GM18517 (cell line): ENCODE measurements around the gene CD9.
"Not testable (repeated sequence)": the region's sequence is repeated elsewhere in the genome, so short reads cannot be mapped to it uniquely, and the experiment has no call there.

ENCODE experiments used
- ATAC-seq: cut with Tn5 transposase; IDR thresholded peaks from one replicate; pipeline ENCODE4 v1.9.1; 2021; ENCODE audit warnings: mild to moderate bottlenecking, moderate library complexity; ENCODE audit not compliant: unreplicated experiment

The CD9 gene, protein sequence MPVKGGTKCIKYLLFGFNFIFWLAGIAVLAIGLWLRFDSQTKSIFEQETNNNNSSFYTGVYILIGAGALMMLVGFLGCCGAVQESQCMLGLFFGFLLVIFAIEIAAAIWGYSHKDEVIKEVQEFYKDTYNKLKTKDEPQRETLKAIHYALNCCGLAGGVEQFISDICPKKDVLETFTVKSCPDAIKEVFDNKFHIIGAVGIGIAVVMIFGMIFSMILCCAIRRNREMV

DNA sequence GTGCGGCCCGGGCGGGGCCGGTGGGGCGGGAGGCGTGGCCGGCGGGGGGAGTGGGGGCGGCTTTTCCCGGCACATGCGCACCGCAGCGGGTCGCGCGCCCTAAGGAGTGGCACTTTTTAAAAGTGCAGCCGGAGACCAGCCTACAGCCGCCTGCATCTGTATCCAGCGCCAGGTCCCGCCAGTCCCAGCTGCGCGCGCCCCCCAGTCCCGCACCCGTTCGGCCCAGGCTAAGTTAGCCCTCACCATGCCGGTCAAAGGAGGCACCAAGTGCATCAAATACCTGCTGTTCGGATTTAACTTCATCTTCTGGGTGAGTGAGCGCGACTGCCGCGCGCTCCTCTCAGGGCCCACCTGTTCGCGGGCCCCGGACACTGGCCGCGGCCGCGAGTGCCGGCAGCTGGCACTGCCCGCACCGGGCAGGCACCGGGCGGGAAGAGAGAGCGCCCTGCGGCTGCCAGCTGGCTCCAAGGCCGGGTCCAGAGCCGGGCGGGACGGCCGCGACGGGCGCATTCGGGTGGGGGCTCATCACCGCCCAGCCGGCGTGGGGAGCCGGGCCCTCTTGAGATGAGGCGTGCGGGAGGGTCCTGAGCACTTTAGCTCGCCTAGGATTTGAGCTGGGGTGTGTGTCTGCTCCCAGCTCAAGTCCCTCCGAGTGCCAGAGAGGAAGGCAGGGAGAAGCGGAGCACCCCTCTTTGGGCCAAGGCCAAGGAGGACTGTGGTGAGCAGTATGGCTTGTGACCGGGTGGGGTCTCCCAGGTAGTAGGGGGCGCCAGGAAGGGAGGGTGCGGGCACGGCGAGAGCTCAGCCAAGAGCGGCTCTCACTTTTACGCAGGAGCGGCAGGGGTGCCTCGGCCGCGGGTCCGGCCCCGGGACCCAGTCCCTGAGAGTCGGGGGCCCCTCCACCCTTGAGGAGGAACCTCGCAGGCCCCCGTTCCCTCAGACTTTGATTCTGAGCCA lies at the start of gene CD9:
CD9 (plus strand) TSS at position 145 of the 957 bp plus-strand sequence; CDS start at position 245, 100 bp downstream.
- ATAC-seq, result no peak

DNA sequence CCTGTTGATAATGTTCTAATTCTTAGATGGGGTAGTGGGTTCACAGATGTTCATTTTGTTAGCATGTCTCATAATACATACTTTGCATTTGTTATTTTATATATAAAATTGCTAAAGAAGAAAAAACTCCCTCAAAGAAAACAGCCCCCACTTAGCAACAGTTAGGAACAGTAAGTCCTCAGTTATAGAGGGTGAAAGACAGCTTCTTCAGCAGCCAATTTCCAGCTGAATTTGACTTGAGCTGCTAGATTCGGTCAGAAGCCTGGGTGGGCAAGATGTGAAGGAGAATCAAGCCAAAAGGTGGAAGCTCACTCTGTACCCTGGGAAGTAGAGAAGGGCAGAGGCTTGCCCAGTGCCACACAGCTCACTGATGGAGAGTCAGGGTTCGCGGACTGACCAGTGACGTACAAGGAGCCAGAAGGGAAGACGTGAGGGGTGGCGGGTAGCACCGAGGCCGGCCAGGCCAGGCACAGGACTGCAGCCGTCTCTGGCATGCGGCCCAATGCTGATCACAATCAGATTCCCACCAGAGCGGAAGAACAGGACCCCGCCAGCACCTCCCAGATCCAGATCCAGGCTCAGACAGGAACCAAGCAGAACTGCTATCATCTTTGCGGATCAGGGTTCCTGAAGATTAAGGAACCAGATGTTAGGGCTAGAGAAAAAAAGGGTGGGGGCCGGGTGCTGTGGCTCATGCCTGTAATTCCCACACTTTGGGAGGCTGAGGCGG lies 45.3 kb upstream of the CD9 start:
- no peak for ATAC-seq

DNA sequence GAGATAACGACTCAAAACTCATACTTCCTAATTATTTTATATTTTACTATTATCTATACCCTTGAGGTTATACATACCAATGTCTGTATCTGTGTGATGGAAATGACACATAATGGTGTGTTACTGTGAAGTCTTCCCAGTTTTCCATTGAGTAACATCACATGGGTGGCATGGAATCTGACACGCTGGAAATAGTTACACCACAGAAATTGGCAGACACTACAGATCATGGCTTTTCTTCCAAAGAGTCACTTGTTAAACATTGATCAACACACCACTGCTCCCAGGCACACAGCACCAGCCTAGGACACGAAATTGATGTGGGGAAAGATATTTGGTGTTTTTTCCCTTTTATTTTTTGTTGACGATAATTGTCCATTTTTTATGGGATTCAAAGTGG lies 42.7 kb upstream of the CD9 start:
- no peak for ATAC-seq

DNA sequence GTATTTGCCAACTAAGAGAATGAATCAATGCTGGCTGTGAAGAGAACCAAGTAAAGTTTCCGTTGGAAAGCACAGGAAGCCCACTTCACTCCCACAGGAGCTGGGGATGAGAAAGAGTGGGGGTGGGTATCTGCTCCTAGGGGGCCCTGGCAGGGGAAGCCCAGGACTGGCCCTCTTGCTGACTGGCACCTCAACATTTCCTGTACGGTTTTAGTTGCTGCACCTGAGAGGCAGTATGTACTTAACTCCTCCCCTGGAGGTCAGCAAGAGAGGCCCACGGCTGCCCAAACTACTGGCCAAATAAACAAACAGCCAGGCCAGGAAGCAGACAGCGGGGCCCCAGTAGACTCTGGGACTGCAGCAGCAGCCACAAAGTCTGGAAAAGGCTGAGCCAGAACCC lies 41.9 kb upstream of the CD9 start:
- no peak for ATAC-seq

DNA sequence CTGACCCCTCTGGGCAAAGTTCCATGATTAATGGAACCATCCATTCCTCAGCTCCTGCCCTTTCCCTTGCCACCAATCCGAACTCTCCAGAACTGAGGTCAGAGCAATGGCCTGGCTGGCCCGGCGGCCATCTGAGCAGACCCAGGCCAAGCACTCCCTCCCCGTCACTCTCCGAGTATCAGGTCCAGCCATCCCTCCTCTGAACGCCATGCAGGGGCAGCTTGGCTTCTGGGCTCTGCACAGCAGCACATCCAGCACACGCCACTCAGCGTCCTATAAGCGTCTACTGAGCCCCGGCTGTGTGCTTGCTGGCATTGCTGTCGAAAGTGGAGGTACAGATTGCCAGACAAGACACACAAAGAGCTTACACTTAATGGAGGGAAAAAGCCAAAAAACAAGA lies 41.5 kb upstream of the CD9 start:
- no peak for ATAC-seq

DNA sequence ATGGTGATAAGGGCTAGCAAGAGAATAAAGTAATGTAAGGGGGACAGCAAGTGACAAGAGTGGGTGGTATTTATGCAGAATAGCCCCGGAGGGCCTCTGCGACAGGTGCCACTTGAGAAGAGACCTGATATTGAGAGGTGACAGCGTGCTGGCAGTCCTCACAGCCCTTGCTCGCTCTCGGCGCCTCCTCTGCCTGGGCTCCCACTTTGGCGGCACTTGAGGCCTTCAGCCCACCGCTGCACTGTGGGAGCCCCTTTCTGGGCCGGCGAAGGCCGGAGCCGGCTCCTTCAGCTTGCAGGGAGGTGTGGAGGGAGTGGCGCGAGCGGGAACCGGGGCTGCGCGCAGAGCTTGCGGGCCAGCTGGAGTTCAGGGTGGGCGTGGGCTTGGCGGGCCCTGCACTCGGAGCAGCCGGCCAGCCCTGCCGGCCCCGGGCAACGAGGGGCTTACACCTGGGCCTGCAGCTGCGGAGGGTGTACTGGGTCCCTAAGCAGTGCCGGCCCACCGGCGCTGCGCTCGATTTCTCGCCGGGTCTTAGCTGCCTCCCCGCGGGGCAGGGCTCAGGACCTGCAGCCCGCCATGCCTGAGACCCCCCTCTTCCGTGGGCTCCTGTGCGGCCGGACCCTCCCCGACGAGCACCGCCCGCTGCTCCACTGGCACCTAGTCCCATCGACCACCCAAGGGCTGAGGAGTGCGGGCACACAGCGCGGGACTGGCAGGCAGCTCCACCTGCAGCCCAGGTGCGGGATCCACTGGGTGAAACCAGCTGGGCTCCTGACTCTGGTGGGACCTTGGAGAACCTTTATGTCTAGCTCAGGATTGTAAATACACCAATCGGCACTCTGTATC lies 40.8 kb upstream of the CD9 start:
- ATAC-seq, result not testable (repeated sequence)

DNA sequence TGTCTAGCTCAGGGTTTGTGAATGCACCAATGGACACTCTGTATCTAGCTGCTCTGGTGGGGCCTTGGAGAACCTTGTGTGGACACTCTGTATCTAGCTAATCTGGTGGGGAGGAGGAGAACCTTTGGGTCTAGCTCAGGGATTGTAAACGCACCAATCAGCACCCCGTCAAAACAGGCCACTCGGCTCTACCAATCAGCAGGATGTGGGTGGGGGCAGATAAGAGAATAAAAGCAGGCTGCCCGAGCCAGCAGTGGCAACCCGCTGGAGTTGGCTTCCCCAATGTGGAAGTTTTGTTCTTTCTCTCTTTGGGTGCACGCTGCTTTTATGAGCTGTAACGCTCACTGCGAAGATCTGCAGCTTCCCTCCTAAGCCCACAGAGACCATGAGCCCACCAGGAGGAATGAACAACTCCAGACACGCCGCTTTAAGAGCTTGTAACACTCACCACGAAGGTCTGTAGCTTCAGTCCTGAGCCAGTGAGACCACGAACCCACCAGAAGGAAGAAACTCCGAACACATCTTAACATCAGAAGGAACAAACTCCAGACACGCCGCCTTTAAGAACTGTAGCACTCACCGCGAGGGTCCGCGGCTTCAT lies 40.1 kb upstream of the CD9 start:
- ATAC-seq, result not testable (repeated sequence)

DNA sequence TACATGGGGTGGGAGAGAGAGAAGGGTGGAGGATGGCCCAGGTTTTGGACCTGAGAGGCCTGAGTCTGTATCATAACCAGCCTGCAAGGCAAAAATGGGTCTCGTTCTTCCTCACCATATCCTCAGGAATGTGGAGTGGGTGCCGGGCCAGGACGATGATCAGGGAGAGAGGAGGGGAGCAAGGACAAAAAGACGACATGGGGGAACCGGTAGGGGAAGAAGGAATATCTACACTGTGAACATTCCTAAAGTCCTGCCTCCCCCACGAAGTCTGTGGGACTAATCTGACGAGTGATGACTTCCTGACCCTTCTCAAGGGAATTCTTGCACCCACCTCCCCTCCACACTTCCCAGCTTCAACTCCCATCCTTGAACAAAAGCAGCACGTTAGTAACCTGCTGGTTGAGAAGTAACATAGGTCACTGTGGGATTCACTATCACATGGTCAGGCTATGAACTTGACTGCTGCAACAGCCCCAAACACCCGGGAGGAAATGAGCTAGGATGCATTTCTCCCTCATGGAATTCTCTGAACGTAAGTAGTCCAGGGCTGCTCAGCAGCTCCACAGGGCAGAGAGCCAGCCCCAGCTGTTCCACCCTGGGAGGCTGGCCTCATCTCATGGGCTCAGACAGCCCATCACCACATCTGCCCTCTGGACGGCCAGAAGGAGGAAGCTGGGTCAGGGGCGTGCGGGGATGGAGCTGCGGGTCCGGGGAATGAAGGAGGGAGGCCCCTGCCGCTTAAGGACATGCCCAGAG lies 38.9 kb upstream of the CD9 start:
- ATAC-seq, result no peak

DNA sequence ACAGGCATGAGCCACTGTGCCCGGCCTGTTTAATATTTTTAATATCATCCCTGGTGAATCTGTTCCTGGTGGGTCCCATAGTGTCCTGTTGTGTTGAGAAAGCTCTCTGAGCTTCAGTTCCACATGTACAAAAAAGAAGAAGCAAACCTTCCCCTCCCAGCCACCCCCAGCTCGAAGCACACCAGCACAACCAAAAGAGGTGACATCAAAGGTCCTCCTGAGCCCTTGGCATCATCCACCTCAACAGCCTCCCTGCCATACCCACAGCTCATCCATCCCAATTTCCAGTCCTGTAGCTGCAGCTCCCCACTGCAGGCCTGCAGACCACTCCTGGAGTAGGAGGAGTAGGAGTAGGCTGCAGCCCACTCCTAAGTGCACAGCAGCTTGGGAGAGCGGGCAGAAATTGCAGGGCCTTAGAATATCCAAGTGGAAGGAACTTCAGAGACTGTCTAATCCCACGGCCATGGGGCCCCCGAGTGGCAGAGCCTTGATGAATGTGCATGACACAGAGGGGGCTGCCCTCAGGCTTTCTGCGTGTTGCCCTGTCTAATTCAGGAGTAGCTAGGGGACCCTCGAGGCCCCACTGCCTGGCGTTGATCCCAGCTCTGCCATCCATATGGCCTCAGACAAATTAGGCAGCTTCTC lies 36.7 kb upstream of the CD9 start:
- no peak for ATAC-seq

DNA sequence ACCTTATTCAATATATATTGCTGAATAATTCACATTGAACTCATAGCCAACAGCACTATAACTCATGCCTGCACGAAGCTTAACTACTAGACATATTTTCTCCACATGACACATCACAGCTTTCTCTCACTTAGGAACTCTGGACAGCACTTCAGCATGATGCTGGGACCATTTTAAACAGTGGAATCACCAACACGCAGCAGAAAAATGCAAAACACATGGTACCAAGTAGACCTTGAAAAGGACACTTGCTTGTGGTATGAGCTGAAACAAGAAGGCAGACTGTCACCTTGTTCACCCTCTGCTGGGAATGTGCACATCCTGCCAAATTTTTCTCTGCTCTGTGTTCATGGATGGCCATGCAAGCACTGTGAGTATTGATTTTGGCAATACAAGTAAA lies 34.8 kb upstream of the CD9 start:
- ATAC-seq, result no peak

DNA sequence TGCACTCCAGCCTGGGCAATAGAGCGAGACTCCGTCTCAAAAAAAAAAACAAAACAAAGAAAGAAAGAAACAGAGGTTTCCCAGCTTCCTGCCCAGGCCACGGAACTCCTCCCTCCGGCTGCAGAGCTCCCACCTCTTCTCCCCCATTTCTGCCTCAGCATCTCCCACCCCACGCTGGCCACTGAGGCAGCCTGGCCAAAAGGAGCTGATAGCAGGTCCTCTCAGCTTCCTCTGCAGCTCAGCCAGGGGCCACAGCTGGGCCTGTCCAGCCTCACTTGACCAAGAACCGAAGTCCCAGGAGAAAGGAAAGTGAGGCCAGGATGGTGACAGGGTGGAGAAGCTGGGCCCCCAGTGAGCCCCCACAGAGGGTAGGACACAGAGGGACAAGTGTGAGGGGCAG lies 33.4 kb upstream of the CD9 start:
- ATAC-seq, result no peak

DNA sequence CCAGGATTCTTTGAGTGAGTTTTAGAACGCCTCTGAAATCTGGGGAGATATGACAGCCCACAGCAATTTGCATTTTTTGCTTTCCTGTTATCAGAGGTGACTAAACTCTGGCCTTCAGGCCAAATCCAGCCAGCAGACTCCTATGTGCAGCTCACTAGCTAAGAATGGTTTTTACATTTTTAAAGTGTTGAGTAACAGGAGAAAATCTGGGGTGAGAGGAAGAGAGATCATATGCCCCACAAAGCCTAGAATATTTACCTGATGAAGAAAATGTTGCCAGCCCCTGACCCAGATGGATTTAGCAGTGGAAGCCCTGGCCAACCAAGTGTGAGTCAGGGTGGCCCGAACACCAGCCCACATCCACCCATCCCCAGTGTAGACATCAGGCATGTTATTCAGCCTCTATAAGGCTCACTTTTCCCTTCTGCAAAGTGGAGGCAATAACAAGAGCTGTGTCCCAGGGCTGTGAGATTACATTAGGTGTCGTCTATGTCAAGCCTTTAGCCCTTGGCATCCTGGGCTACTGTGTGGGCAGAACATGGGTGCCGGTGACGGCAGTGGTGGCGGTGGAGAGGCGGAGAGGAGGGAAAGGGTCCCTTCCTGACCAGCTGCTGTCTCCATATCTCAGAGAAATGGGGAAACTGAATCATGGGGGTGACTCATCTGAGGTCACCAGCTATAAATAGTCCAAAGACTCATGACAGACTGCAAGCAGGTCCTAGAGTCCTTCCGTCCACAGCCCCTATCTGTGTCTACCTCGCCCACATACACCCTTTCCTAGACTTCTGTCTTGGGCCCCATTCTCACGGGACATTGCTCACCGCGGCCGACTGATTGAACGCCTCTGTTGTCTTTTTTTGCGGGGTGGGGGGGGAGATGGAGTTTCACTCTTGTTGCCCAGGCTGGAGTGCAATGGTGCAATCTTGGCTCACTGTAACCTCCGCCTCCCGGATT lies 32.6 kb upstream of the CD9 start:
- ATAC-seq, result peak; percentile 86

DNA sequence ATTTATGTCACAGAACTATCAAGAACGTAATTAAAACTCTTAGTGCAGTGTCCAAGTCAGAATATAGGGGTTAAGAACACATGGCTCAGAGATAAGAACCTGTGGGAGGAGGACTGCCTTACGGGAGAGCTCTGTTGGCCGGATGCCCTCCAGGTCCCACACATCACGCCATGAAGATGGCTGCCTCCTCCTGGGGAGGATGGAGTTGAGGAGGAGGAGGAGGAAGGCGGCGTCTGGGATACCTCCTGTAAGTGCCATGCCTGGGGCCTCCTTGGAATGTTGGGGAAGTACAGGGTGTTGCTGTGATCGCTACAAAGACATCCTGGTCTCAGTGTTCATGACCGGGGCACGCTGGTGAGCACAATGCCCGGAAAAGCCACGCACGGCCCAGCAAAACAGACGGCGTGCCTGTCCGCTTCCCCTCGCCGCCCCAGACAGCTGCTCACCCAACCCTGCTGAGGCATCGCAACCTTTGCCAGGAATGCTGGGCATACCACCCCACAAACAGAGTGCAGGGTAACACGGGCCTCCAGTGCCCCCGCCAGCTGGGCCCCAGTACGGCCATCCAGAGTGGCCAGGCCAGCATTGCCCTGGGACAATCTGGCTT lies 28.7 kb upstream of the CD9 start:
- no peak for ATAC-seq

DNA sequence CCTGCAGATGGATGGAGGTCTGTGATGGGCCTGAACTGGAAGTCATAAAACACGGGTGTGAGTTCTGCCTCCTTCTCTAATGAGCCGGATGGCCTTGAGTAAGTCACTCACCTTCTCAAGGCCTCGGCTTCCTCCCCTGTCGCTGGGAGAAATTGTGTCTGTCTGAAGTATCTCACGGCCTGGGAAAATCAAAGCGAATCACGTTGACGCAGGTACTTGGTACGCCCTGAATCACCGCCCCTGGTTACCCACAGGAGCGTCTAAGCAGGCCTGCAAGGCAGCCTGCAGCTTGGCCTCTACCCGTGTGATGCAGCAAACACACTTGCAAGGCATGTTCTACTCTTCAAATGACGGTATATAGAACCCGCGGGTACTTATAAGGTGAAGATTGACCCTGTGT lies 28.1 kb upstream of the CD9 start:
- ATAC-seq, result no peak

DNA sequence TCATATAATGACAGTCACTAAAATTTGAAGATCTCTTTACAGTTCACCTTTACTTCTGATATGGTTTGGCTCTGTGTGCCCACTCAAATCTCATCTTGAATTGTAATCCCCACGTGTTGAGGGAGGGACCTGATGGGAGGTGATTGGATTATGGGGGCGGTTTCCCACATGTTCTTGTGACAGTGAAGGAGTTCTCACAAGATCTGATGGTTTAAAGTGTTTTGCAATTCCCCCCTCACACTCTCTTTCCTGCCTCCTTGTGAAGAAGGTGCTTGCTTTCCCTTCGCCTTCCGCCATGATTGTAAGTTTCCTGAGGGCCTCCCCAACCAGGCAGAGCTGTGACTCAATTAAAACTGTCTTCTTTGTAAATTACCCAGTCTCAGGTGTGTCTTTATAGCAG lies 27.3 kb upstream of the CD9 start:
- ATAC-seq, result no peak

DNA sequence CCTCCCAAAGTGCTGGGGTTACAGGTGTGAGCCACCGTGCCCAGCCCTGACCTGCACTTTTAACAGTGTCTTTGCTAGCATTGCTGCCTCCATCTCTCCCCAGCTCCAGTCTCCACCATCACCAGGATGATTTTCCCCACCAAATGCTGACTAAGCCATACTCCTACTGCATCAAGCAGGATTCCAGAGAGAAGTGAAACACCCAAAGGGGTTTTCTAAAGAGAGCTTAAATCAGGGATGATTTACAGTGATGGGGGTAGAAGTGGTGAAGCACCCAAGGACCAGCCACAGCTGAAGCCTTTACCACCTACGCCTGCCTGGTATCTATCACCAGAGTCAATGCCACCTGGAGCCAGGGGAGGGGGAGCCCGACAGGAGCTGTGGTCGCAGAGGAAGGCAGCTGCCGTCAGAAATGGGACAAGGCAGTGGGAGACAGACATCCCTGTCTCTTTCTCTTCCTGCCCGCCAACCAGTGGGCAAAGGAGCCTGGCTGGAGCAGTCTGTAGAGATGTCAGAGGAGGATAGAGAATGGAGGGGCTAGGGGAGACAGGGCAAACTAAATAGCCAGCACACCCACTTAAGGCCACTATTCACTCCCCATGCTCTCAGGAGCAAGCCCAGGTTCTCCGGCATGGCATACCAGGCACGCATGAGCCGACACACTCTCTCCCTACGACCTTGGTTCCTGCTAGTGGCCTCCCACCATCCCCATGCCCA lies 22.4 kb upstream of the CD9 start:
- ATAC-seq, result no peak
